Liver (tissue), 9 donors: ENCODE data around the gene PPP2R2B. TPM values are rescaled to one million over a fixed set of nuclear protein-coding genes. Genes with fewer than 3 reads are reported as not detected.

Experiments used
- DNase-seq: peaks from one replicate; pipeline ENCODE4 v3.0.0-alpha.2; 2017; ENCODE audit warnings: low spot score
- H3K27ac ChIP-seq, 2 donors: one replicate each; pipeline ENCODE4 v1.7.0; 2013; ENCODE audit warnings: inconsistent platforms in 2 of 2, low read length in 2 of 2, control low read depth in 1 of 2, low read depth in 1 of 2, mild to moderate bottlenecking in 1 of 2
- H3K27me3 ChIP-seq, 4 donors: one replicate each; pipeline versions ENCODE4 v1.6.1 to v1.7.0; 2013; ENCODE audit warnings: low read length in 3 of 4, inconsistent platforms in 1 of 4, mild to moderate bottlenecking in 1 of 4, moderate library complexity in 1 of 4; ENCODE audit not compliant: control insufficient read depth in 4 of 4, insufficient read depth in 4 of 4
- H3K36me3 ChIP-seq, 4 donors: one replicate each; pipeline versions ENCODE4 v1.6.1 to v1.7.0; 2013; ENCODE audit warnings: low read length in 3 of 4, mild to moderate bottlenecking in 3 of 4, low read depth in 1 of 4, moderate library complexity in 1 of 4; ENCODE audit not compliant: control insufficient read depth in 4 of 4, insufficient read depth in 3 of 4
- H3K4me1 ChIP-seq, 4 donors: one replicate each; pipeline versions ENCODE4 v1.6.1 to v1.7.0; 2013; ENCODE audit warnings: low read length in 3 of 4, mild to moderate bottlenecking in 3 of 4, moderate library complexity in 1 of 4; ENCODE audit not compliant: control insufficient read depth in 4 of 4, insufficient read depth in 4 of 4
- H3K4me3 ChIP-seq, 3 donors: one replicate each; pipeline versions ENCODE4 v1.6.1 to v1.7.0; 2013; ENCODE audit warnings: low read length in 3 of 3, control low read depth in 1 of 3, low read depth in 1 of 3, mild to moderate bottlenecking in 1 of 3
- H3K9ac ChIP-seq, 2 donors: one replicate each; pipeline ENCODE4 v1.7.0; 2013; ENCODE audit warnings: low read length in 2 of 2, mild to moderate bottlenecking in 2 of 2, moderate library complexity in 2 of 2, control low read depth in 1 of 2, low read depth in 1 of 2
- H3K9me3 ChIP-seq, 4 donors: one replicate each; pipeline versions ENCODE4 v1.6.1 to v1.7.0; 2013; ENCODE audit warnings: low read length in 3 of 4; ENCODE audit not compliant: control insufficient read depth in 4 of 4
- ATF3 ChIP-seq: IDR thresholded peaks from 2 replicates; pipeline ENCODE4 v1.6.1; 2016; ENCODE audit warnings: antibody characterized with exemption
- EGR1 ChIP-seq, 2 donors: IDR thresholded peaks; 2 replicates each; pipeline ENCODE4 v1.6.1; 2016 to 2018; ENCODE audit warnings: antibody characterized with exemption in 2 of 2, low read depth in 2 of 2
- FOXA1 ChIP-seq: IDR thresholded peaks from 2 replicates; pipeline ENCODE4 v1.6.1; 2016; ENCODE audit warnings: antibody characterized with exemption
- FOXA2 ChIP-seq: IDR thresholded peaks from 2 replicates; pipeline ENCODE4 v1.6.1; 2016; ENCODE audit warnings: antibody characterized with exemption
- GABPA ChIP-seq, 2 donors: IDR thresholded peaks in 1 of 2; conservative IDR thresholded peaks in 1 of 2; 2 replicates each; pipeline ENCODE4 v1.6.1; 2016; ENCODE audit warnings: antibody characterized with exemption in 2 of 2, mild to moderate bottlenecking in 1 of 2, moderate library complexity in 1 of 2
- HNF4A ChIP-seq, 2 donors: conservative IDR thresholded peaks; 2 replicates each; pipeline ENCODE4 v1.6.1; 2016; ENCODE audit warnings: antibody characterized with exemption in 2 of 2, mild to moderate bottlenecking in 2 of 2
- HNF4G ChIP-seq: IDR thresholded peaks from 2 replicates; pipeline ENCODE4 v1.6.1; 2016; ENCODE audit warnings: antibody characterized with exemption
- JUND ChIP-seq, 2 donors: IDR thresholded peaks; 2 replicates each; pipeline ENCODE4 v1.6.1; 2016; ENCODE audit warnings: antibody characterized with exemption in 2 of 2
- NR2F2 ChIP-seq: IDR thresholded peaks from 2 replicates; pipeline ENCODE4 v1.6.1; 2016; ENCODE audit warnings: antibody characterized with exemption
- RAD21 ChIP-seq, 2 donors: IDR thresholded peaks; 2 replicates each; pipeline ENCODE4 v1.6.1; 2016; ENCODE audit warnings: antibody characterized with exemption in 2 of 2, mild to moderate bottlenecking in 2 of 2
- RXRA ChIP-seq, 2 donors: IDR thresholded peaks; 2 replicates each; pipeline ENCODE4 v1.6.1; 2017 to 2018; ENCODE audit warnings: antibody characterized with exemption in 2 of 2, mild to moderate bottlenecking in 1 of 2
- SP1 ChIP-seq: IDR thresholded peaks from 2 replicates; pipeline ENCODE4 v1.6.1; 2018; ENCODE audit warnings: antibody characterized with exemption, mild to moderate bottlenecking
- TAF1 ChIP-seq: conservative IDR thresholded peaks from 2 replicates; pipeline ENCODE4 v1.6.1; 2016; ENCODE audit warnings: antibody characterized with exemption, mild to moderate bottlenecking
- YY1 ChIP-seq: IDR thresholded peaks from 2 replicates; pipeline ENCODE4 v1.6.1; 2016; ENCODE audit warnings: antibody characterized with exemption, mild to moderate bottlenecking
- ZBTB33 ChIP-seq: IDR thresholded peaks from 2 replicates; pipeline ENCODE4 v1.6.1; 2016; ENCODE audit warnings: antibody characterized with exemption
- WGBS: extraction: QIAGEN DNeasy Blood & Tissue Kit; methylation state at CpG from one replicate; pipeline ENCODE4 v1.1.7; 2013; 5-methylcytosine and 5-hydroxymethylcytosine counted together
- polyA plus RNA-seq, 2 donors: library from polyadenylated mRNA; stranded (reverse) in 1 of 2; unstranded in 1 of 2; fragments of 200-250 nt in 1 of 2; fragments of >200 nt in 1 of 2; fragmentation: Nextera tagmentation in 1 of 2; extraction: Ambion mirVana in 1 of 2; gene quantifications; one replicate each; pipeline versions ENCODE4 v1.2.1 to v1.2.3, GENCODE V29; 2013 to 2015
- total RNA-seq, 2 donors: library from RNA; depleted of rRNA; stranded (reverse); fragments of >200 nt; gene quantifications; one replicate each; pipeline ENCODE4 v1.2.3, GENCODE V29; 2014
- TF ChIP-seq, protein P1 (sequence below): IDR thresholded peaks from 2 replicates; pipeline ENCODE4 v1.6.1; 2016; ENCODE audit warnings: antibody characterized with exemption
- TF ChIP-seq, protein P2 (sequence below): IDR thresholded peaks from 2 replicates; pipeline ENCODE4 v1.6.1; 2016; ENCODE audit warnings: antibody characterized with exemption, mild to moderate bottlenecking
- TF ChIP-seq, protein P3 (sequence below): fragments of 150-350 bp; IDR thresholded peaks from 2 replicates; pipeline ENCODE4 v1.5.1; 2017; ENCODE audit warnings: improper control_type of control experiment, low read depth, low read length; ENCODE audit not compliant: missing input control
- donor health status: healthy.
- donor health status: healthy.
- donor health status: healthy.
- donor health status: healthy.
- donor health status: healthy.

Gene PPP2R2B
- total and polyA plus RNA-seq, 4 donors, result 0.15 to 6.3 (median 0.40) TPM

DNA sequence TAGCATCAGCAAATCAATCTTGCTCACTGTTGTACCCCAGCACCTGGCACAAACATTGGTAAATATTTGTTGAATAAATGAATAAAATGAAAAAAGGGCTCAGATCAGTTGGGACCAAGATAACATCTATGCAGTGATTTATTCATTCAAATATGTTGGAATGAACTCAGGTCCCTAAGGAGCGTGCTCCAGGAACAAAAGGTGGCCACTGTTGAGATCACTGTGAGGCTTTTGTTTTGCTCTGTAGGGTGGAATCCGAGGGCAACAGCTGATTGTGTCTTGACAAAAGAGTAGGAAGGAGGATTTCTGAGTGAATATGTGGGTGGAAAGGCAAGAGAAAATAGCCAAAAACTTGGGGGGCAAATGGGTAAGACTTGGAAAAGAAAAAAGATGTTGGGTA is 89.7 kb downstream of the PPP2R2B start:
- no peak overlapping the region for H3K27ac ChIP-seq
- H3K4me3 ChIP-seq, result no peak overlapping the region
- H3K4me1 ChIP-seq, result no peaks in the 10 kb centered on the region
- TF ChIP-seq, protein P1, sequence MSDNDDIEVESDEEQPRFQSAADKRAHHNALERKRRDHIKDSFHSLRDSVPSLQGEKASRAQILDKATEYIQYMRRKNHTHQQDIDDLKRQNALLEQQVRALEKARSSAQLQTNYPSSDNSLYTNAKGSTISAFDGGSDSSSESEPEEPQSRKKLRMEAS, result no peak
- TF ChIP-seq ATF3 (no peak), FOXA1 (no peak), NR2F2 (no peak), SP1 (no peak), EGR1 (IDR thresholded peaks at IDR 0.05; ENCODE audit: low read depth in 2 of 2) (no peak), GABPA (IDR thresholded peaks at IDR 0.05 in 1 of 2, conservative IDR thresholded peaks at IDR 0.05 in 1 of 2) (no peak), FOXA2 (no peak), RAD21 (IDR thresholded peaks at IDR 0.05) (no peak), ZBTB33 (no peak), HNF4A (conservative IDR thresholded peaks at IDR 0.05) (no peak), YY1 (no peak), JUND (IDR thresholded peaks at IDR 0.05) (no peak), HNF4G (no peak), TAF1 (no peak), RXRA (IDR thresholded peaks at IDR 0.05) (no peak)
- TF ChIP-seq, protein P2, sequence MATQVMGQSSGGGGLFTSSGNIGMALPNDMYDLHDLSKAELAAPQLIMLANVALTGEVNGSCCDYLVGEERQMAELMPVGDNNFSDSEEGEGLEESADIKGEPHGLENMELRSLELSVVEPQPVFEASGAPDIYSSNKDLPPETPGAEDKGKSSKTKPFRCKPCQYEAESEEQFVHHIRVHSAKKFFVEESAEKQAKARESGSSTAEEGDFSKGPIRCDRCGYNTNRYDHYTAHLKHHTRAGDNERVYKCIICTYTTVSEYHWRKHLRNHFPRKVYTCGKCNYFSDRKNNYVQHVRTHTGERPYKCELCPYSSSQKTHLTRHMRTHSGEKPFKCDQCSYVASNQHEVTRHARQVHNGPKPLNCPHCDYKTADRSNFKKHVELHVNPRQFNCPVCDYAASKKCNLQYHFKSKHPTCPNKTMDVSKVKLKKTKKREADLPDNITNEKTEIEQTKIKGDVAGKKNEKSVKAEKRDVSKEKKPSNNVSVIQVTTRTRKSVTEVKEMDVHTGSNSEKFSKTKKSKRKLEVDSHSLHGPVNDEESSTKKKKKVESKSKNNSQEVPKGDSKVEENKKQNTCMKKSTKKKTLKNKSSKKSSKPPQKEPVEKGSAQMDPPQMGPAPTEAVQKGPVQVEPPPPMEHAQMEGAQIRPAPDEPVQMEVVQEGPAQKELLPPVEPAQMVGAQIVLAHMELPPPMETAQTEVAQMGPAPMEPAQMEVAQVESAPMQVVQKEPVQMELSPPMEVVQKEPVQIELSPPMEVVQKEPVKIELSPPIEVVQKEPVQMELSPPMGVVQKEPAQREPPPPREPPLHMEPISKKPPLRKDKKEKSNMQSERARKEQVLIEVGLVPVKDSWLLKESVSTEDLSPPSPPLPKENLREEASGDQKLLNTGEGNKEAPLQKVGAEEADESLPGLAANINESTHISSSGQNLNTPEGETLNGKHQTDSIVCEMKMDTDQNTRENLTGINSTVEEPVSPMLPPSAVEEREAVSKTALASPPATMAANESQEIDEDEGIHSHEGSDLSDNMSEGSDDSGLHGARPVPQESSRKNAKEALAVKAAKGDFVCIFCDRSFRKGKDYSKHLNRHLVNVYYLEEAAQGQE, result no peak
- TF ChIP-seq, protein P3, sequence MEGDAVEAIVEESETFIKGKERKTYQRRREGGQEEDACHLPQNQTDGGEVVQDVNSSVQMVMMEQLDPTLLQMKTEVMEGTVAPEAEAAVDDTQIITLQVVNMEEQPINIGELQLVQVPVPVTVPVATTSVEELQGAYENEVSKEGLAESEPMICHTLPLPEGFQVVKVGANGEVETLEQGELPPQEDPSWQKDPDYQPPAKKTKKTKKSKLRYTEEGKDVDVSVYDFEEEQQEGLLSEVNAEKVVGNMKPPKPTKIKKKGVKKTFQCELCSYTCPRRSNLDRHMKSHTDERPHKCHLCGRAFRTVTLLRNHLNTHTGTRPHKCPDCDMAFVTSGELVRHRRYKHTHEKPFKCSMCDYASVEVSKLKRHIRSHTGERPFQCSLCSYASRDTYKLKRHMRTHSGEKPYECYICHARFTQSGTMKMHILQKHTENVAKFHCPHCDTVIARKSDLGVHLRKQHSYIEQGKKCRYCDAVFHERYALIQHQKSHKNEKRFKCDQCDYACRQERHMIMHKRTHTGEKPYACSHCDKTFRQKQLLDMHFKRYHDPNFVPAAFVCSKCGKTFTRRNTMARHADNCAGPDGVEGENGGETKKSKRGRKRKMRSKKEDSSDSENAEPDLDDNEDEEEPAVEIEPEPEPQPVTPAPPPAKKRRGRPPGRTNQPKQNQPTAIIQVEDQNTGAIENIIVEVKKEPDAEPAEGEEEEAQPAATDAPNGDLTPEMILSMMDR, result no peak
- WGBS, result 54% methylated on average over 2 of the region's 2 CpGs
- no peaks in the 10 kb centered on the region for H3K36me3 ChIP-seq
- no peak overlapping the region for H3K9ac ChIP-seq
- DNase-seq, result no peak
- no peaks in the 10 kb centered on the region for H3K27me3 ChIP-seq
- no peaks in the 10 kb centered on the region for H3K9me3 ChIP-seq
